K562 (cell line): Measurements from ENCODE around the gene SLC6A9. TPM values are rescaled to one million over a fixed set of nuclear protein-coding genes. Genes with fewer than 3 reads are reported as not detected.
A peak's percentile ranks its signal among the peaks of the same experiment; 100 is the strongest.

Source experiments
- BACH1 ChIP-seq: fragments of 200-800 bp; sonication (Bioruptor generic); IDR thresholded peaks from 2 replicates; pipeline ENCODE4 v1.6.1; 2016; ENCODE audit warnings: missing genetic modification characterization, missing compliant biosample characterization
- CBFB ChIP-seq: sonication (generic); formaldehyde crosslinking; IDR thresholded peaks from 2 replicates; pipeline ENCODE4 v1.4.0; 2020; ENCODE audit warnings: mild to moderate bottlenecking, missing genetic modification reagents
- CBX8 ChIP-seq: fragments of 200-600 bp; sonication (generic); IDR thresholded peaks from 2 replicates; pipeline ENCODE4 v1.6.1; 2012; ENCODE audit warnings: borderline replicate concordance, mixed run types, low read depth, mild to moderate bottlenecking, moderate library complexity, mixed read lengths, low read length, control low read depth, inconsistent platforms; ENCODE audit not compliant: poor library complexity, severe bottlenecking; ENCODE audit errors: extremely low read depth
- ERF ChIP-seq: fragments of 450-650 bp; formaldehyde crosslinking; IDR thresholded peaks from 2 replicates; pipeline ENCODE4 v1.4.0; 2020; ENCODE audit warnings: mild to moderate bottlenecking, mixed read lengths
- FOXM1 ChIP-seq, 2 experiments: fragments of 450-650 bp in 1 of 2; sonication (generic) in 1 of 2; formaldehyde crosslinking in 1 of 2; IDR thresholded peaks; 2 replicates each; pipeline versions ENCODE4 v1.6.1 to v1.9.0; 2017 to 2022; ENCODE audit warnings: low read depth in 2 of 2, mild to moderate bottlenecking in 2 of 2, missing genetic modification reagents in 1 of 2, moderate library complexity in 1 of 2
- HCFC1 ChIP-seq: IDR thresholded peaks from 2 replicates; pipeline ENCODE4 v1.6.1; 2012; ENCODE audit warnings: low read depth, low read length, improper control_type of control experiment
- LEF1 ChIP-seq: fragments of 450-650 bp; IDR thresholded peaks from 2 replicates; pipeline ENCODE4 v1.6.1; 2016; ENCODE audit warnings: mild to moderate bottlenecking
- NFATC3 ChIP-seq: fragments of 450-650 bp; IDR thresholded peaks from 2 replicates; pipeline ENCODE4 v1.6.1; 2017; ENCODE audit warnings: mild to moderate bottlenecking
- NFE2 ChIP-seq: IDR thresholded peaks from 2 replicates; pipeline ENCODE4 v1.6.1; 2014; ENCODE audit warnings: antibody characterized with exemption, low read depth
- RBM22 ChIP-seq: fragments of 200-400 bp; formaldehyde crosslinking; IDR thresholded peaks from 2 replicates; pipeline ENCODE4 v1.6.1; 2018; ENCODE audit warnings: low read length, low read depth; ENCODE audit not compliant: poor library complexity, severe bottlenecking
- SLC30A9 ChIP-seq: fragments of 250-450 bp; sonication (Bioruptor Pico); IDR thresholded peaks from 2 replicates; pipeline ENCODE4 v1.8.0; 2022; ENCODE audit warnings: mild to moderate bottlenecking, moderate library complexity
- SOX6 ChIP-seq: fragments of 450-650 bp; IDR thresholded peaks from 2 replicates; pipeline ENCODE4 v1.6.1; 2014; ENCODE audit warnings: mild to moderate bottlenecking
- SRF ChIP-seq, 2 experiments: fragments of 250-450, 450-650 bp in 1 of 2; sonication (Bioruptor Pico) in 1 of 2; sonication (generic) in 1 of 2; formaldehyde crosslinking; IDR thresholded peaks; 2 replicates each; pipeline versions ENCODE4 v1.5.0 to v1.5.1; 2020 to 2022; ENCODE audit warnings: mild to moderate bottlenecking in 1 of 2, missing genetic modification reagents in 1 of 2
- TRIM28 ChIP-seq: fragments of 450-650 bp; IDR thresholded peaks from 2 replicates; pipeline ENCODE4 v1.6.1; 2017
- ZNF232 ChIP-seq: sonication (generic); formaldehyde crosslinking; IDR thresholded peaks from 2 replicates; pipeline ENCODE4 v1.8.0; 2022; ENCODE audit warnings: mild to moderate bottlenecking, missing genetic modification reagents
- ZNF263 ChIP-seq: sonication (generic); formaldehyde crosslinking; IDR thresholded peaks from 2 replicates; pipeline ENCODE4 v1.8.0; 2022; ENCODE audit warnings: mild to moderate bottlenecking, missing genetic modification reagents, borderline replicate concordance
- ZNF436 ChIP-seq: fragments of 250-450, 450-650 bp; sonication (Bioruptor Pico); formaldehyde crosslinking; IDR thresholded peaks from 2 replicates; pipeline ENCODE4 v1.7.0; 2020; ENCODE audit warnings: mild to moderate bottlenecking
- ZNF444 ChIP-seq: fragments of 250-450 bp; sonication (Bioruptor Pico); IDR thresholded peaks from 2 replicates; pipeline ENCODE4 v1.4.0; 2020; ENCODE audit warnings: mild to moderate bottlenecking, moderate library complexity
- polyA plus RNA-seq, 8 experiments: library from polyadenylated mRNA; depleted of rRNA in 4 of 8; stranded (reverse) in 5 of 8; unstranded in 3 of 8; fragments of >200 nt; fragmentation: Nextera tagmentation in 2 of 8; fragmentation: Illumina TruSeq in 1 of 8; extraction: Ambion mirVana in 2 of 8; extraction: Trizol in 1 of 8; gene quantifications; 2 replicates each; pipeline versions ENCODE4 v1.2.1 to v1.2.3, GENCODE V29; 2011 to 2014; ENCODE audit warnings: inconsistent platforms in 1 of 8, missing spikeins in 1 of 8
- total RNA-seq, 7 experiments: library from RNA; depleted of rRNA in 6 of 7; stranded (reverse); fragments of >200 nt in 6 of 7; fragmentation: Illumina TruSeq in 2 of 7; extraction: Trizol in 2 of 7; gene quantifications; 2 replicates each; pipeline versions ENCODE4 v1.2.1 to v1.2.3, GENCODE V29; 2011 to 2021; ENCODE audit warnings: low replicate concordance in 1 of 7
- TF ChIP-seq, protein P1 (sequence below): IDR thresholded peaks from 2 replicates; pipeline ENCODE4 v1.6.1; 2012; ENCODE audit warnings: low read depth, low read length, improper control_type of control experiment, borderline replicate concordance
- TF ChIP-seq, protein P2 (sequence below): fragments of 250-450 bp; sonication (Bioruptor Pico); IDR thresholded peaks from 2 replicates; pipeline ENCODE4 v1.8.0; 2021; ENCODE audit warnings: moderate library complexity, mild to moderate bottlenecking, inconsistent platforms
- TF ChIP-seq, protein P3 (sequence below): sonication (generic); formaldehyde crosslinking; IDR thresholded peaks from 2 replicates; pipeline ENCODE4 v1.8.0; 2022; ENCODE audit warnings: mild to moderate bottlenecking, missing genetic modification reagents
- TF ChIP-seq, protein P4 (sequence below): sonication (generic); formaldehyde crosslinking; IDR thresholded peaks from 2 replicates; pipeline ENCODE4 v1.8.1; 2023; ENCODE audit warnings: mild to moderate bottlenecking, missing genetic modification reagents

SLC6A9 gene
- total and polyA plus RNA-seq, 9 of the 15 experiments (the other 6 are each of a cell fraction or from before 2014, with no cell fraction given): 0.17 to 18.7 (median 2.9) TPM

DNA sequence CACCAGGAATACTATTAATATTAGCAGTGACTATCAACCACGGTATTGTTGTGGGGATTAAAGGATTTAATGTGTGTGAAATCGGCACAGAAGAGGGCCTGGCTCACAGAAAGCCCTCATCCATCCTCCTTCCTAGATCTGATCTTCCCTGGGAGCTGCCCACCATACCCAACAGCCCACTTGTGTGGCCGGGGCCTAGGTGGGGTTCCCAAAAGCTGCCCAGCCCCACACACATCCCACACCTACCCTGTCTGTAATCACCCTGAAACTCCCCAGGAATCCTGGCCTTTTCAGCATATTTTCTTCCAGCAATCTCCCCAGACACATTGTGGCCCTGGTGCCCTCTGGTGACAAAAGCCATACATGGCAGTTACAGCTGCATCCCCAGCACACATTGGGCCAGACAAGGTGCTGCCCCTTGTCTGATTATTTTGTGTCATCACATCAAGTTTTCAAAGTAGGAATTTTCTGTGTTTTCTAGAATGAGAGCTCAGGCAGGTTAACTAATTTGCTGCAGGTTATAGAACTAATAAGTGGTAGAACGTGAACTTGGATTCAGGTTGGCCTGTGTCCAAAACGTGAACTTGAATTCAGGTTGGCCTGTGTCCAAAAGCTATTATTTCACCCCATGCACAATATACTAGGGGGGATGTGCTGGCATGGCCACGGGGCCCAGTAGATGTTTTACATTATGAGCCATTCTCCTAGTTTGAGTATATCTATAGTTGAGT is 5.3 kb upstream of the SLC6A9 start (continued):
- TF ChIP-seq NFE2: 0 out of 2 replicates have a peak, but pooled peaks have one; percentile 22
- TF ChIP-seq TRIM28: no peak; the same call in 1 of the 2 replicates
- TF ChIP-seq SOX6: no peak
- no peak for TF ChIP-seq ZNF263 (CRISPR knock-in tag)
- TF ChIP-seq HCFC1: peak; percentile 22; the same call in 1 of the 2 replicates
- TF ChIP-seq, protein P1, sequence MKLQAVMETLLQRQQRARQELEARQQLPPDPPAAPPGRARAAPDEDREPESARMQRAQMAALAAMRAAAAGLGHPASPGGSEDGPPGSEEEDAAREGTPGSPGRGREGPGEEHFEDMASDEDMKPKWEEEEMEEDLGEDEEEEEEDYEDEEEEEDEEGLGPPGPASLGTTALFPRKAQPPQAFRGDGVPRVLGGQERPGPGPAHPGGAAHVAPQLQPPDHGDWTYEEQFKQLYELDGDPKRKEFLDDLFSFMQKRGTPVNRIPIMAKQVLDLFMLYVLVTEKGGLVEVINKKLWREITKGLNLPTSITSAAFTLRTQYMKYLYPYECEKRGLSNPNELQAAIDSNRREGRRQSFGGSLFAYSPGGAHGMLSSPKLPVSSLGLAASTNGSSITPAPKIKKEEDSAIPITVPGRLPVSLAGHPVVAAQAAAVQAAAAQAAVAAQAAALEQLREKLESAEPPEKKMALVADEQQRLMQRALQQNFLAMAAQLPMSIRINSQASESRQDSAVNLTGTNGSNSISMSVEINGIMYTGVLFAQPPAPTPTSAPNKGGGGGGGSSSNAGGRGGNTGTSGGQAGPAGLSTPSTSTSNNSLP: no peak
- TF ChIP-seq, protein P2, sequence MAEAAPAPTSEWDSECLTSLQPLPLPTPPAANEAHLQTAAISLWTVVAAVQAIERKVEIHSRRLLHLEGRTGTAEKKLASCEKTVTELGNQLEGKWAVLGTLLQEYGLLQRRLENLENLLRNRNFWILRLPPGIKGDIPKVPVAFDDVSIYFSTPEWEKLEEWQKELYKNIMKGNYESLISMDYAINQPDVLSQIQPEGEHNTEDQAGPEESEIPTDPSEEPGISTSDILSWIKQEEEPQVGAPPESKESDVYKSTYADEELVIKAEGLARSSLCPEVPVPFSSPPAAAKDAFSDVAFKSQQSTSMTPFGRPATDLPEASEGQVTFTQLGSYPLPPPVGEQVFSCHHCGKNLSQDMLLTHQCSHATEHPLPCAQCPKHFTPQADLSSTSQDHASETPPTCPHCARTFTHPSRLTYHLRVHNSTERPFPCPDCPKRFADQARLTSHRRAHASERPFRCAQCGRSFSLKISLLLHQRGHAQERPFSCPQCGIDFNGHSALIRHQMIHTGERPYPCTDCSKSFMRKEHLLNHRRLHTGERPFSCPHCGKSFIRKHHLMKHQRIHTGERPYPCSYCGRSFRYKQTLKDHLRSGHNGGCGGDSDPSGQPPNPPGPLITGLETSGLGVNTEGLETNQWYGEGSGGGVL (CRISPR knock-in tag): no peak
- TF ChIP-seq LEF1: no peak
- no peak for TF ChIP-seq CBX8
- TF ChIP-seq SLC30A9 (CRISPR knock-in tag): no peak
- no peak for TF ChIP-seq RBM22
- no peak for TF ChIP-seq ZNF232 (CRISPR knock-in tag)
- no peak for TF ChIP-seq ZNF444
- TF ChIP-seq ZNF436 (CRISPR knock-in tag): no peak
- TF ChIP-seq SRF (CRISPR knock-in tag; IDR thresholded peaks at IDR 0.05): peak in 1 of 2 experiments; percentile 86; a peak in 1 of 4 replicates
- TF ChIP-seq ERF (CRISPR knock-in tag): no peak
- no peak for TF ChIP-seq BACH1 (tag)
- TF ChIP-seq, protein P3, sequence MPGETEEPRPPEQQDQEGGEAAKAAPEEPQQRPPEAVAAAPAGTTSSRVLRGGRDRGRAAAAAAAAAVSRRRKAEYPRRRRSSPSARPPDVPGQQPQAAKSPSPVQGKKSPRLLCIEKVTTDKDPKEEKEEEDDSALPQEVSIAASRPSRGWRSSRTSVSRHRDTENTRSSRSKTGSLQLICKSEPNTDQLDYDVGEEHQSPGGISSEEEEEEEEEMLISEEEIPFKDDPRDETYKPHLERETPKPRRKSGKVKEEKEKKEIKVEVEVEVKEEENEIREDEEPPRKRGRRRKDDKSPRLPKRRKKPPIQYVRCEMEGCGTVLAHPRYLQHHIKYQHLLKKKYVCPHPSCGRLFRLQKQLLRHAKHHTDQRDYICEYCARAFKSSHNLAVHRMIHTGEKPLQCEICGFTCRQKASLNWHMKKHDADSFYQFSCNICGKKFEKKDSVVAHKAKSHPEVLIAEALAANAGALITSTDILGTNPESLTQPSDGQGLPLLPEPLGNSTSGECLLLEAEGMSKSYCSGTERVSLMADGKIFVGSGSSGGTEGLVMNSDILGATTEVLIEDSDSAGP (CRISPR knock-in tag): no peak
- no peak for TF ChIP-seq NFATC3
- TF ChIP-seq, protein P4, sequence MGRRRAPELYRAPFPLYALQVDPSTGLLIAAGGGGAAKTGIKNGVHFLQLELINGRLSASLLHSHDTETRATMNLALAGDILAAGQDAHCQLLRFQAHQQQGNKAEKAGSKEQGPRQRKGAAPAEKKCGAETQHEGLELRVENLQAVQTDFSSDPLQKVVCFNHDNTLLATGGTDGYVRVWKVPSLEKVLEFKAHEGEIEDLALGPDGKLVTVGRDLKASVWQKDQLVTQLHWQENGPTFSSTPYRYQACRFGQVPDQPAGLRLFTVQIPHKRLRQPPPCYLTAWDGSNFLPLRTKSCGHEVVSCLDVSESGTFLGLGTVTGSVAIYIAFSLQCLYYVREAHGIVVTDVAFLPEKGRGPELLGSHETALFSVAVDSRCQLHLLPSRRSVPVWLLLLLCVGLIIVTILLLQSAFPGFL: no peak
- no peak for TF ChIP-seq CBFB (CRISPR knock-in tag)
- no peak for TF ChIP-seq FOXM1 (IDR thresholded peaks at IDR 0.05; ENCODE audit: low read depth)
- TF ChIP-seq FOXM1 (CRISPR knock-in tag; IDR thresholded peaks at IDR 0.05; ENCODE audit: low read depth): peak; percentile 76; the same call in 1 of the 2 replicates
